ENCODE data around the gene ARSA.
A peak's percentile ranks its signal among the peaks of the same experiment; 100 is the strongest.

ARSA gene

DNA sequence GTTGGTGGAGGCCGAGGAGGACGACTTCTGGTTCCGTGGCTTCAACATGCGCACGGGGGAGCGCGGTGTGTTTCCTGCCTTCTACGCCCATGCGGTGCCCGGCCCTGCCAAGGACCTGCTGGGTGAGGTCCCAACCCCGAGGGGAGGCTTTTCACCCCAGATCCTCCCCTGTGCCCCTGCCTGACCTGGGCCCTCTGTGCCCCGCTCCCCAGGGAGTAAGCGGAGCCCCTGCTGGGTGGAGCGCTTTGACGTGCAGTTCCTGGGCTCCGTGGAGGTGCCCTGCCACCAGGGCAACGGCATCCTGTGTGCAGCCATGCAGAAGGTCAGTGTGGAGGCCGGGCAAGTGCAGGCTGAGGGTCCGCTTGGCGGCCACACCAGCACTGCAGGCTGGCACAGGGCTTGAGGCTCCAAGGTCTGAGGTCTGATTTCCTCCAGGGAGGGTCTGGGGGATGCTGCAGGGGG is 22.3 kb downstream of the ARSA start:
- peaks cover 2% of the 10 kb centered on the region for H3K4me1 ChIP-seq (ENCODE audit: control insufficient read depth, insufficient read depth, low read length)
- peaks cover 2% of the 10 kb centered on the region for H3K36me3 ChIP-seq (ENCODE audit: control insufficient read depth, insufficient read depth, low read length)
- H3K9ac ChIP-seq (ENCODE audit: low read depth, low read length): no peak overlapping the region
- peaks cover 34% of the 10 kb centered on the region for H3K27me3 ChIP-seq (ENCODE audit: control insufficient read depth, insufficient read depth, low read length)
- no peak overlapping the region for H3K4me3 ChIP-seq (ENCODE audit: low read depth, low read length)
- H3K9me3 ChIP-seq (ENCODE audit: control insufficient read depth, insufficient read depth, low read length): no peaks in the 10 kb centered on the region

DNA sequence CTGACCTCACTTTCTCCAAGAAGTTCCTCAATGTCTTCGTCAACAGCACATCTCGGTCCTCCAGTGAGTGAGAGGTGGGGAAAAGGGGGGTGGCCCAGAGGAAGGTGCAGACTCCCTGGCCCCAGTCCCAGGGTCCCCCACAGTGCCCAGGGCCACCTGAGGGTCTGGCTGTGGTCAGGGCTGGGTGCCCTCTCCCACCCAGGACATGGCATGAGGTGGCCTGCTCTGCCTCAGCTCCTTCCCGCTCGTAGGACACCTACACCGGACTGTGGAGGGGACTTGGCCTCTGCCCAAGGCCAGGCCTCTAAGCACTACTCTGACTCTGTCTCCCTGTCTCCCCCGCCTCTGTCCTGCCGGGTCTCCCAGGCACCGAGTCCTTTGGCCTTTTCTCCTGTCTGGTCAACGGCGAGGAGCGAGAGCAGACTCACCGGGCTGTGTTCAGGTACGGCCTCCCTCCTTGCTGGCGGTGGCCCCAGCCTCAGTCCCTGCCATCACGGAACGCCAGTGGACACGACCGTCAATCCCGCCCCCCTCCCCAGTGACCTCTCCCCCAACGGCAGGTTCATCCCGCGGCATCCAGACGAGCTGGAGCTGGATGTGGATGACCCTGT is 22.8 kb downstream of the ARSA start:
- H3K9ac ChIP-seq (ENCODE audit: low read depth, low read length): no peak overlapping the region
- no peaks in the 10 kb centered on the region for H3K9me3 ChIP-seq (ENCODE audit: control insufficient read depth, insufficient read depth, low read length)
- H3K4me3 ChIP-seq (ENCODE audit: low read depth, low read length): no peak overlapping the region
- H3K4me1 ChIP-seq (ENCODE audit: control insufficient read depth, insufficient read depth, low read length): peaks cover 2% of the 10 kb centered on the region
- H3K36me3 ChIP-seq (ENCODE audit: control insufficient read depth, insufficient read depth, low read length): peaks cover 2% of the 10 kb centered on the region
- H3K27me3 ChIP-seq (ENCODE audit: control insufficient read depth, insufficient read depth, low read length): peaks cover 34% of the 10 kb centered on the region

DNA sequence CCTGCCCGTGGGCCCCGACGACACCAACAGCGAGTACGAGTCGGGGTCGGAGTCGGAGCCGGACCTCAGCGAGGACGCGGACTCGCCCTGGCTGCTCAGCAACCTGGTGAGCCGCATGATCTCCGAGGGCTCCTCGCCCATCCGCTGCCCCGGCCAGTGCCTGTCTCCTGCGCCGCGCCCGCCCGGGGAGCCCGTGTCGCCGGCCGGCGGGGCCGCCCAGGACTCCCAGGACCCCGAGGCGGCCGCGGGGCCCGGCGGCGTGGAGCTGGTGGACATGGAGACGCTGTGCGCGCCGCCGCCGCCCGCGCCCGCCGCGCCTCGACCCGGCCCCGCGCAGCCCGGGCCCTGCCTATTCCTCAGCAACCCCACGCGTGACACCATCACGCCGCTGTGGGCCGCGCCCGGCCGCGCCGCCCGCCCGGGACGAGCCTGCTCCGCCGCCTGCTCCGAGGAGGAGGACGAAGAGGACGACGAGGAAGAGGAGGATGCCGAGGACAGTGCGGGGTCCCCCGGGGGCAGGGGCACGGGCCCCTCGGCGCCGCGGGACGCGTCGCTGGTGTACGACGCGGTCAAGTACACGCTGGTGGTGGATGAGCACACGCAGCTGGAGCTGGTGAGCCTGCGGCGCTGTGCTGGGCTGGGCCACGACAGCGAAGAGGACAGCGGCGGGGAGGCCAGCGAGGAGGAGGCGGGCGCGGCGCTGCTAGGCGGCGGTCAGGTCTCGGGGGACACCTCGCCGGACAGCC is 23.5 kb downstream of the ARSA start:
- no peaks in the 10 kb centered on the region for H3K9me3 ChIP-seq (ENCODE audit: control insufficient read depth, insufficient read depth, low read length)

DNA sequence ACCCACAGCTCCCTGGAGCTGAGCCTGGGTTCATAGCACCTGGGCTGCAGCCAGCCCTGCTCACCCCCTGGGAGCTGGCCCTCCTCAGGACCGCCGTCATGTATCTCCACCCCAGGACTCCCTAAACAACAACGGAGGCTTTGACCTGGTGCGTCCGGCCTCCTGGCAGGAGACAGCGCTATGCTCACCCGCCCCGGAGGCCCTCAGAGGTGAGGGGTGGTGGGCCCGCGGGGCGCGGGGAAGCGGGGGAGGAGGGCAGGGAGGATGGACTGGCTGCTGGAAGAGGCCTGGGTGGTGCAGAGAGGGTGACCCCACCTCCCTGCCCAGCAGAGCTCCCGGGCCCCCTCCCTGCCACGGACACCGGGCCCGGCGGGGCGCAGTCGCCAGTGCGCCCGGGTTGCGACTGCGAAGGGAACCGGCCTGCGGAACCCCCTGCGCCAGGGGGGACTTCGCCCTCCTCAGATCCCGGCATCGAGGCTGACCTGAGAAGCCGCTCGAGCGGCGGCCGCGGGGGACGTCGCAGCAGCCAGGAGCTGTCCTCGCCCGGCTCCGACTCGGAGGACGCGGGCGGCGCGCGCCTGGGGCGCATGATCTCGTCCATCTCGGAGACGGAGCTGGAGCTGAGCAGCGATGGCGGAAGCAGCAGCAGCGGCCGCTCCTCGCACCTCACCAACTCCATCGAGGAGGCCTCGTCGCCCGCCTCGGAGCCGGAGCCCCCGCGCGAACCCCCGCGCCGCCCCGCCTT is 24.3 kb downstream of the ARSA start:
- Histone ChIP-seq H3K9me3 (ENCODE audit: control insufficient read depth, insufficient read depth, low read length) (no peaks in the 10 kb centered on the region), H3K4me1 (ENCODE audit: control insufficient read depth, insufficient read depth, low read length) (peaks cover 2% of the 10 kb centered on the region), H3K36me3 (ENCODE audit: control insufficient read depth, insufficient read depth, low read length) (peaks cover 2% of the 10 kb centered on the region), H3K9ac (ENCODE audit: low read depth, low read length) (no peak overlapping the region), H3K27me3 (ENCODE audit: control insufficient read depth, insufficient read depth, low read length) (peaks cover 42% of the 10 kb centered on the region), H3K4me3 (ENCODE audit: low read depth, low read length) (no peak overlapping the region)

More for the DNA sequence above, 23.5 kb downstream of the ARSA start:
- Histone ChIP-seq H3K4me1 (ENCODE audit: control insufficient read depth, insufficient read depth, low read length) (peaks cover 2% of the 10 kb centered on the region), H3K9ac (ENCODE audit: low read depth, low read length) (no peak overlapping the region), H3K4me3 (ENCODE audit: low read depth, low read length) (no peak overlapping the region), H3K27me3 (ENCODE audit: control insufficient read depth, insufficient read depth, low read length) (peaks cover 39% of the 10 kb centered on the region), H3K36me3 (ENCODE audit: control insufficient read depth, insufficient read depth, low read length) (peaks cover 2% of the 10 kb centered on the region)

DNA sequence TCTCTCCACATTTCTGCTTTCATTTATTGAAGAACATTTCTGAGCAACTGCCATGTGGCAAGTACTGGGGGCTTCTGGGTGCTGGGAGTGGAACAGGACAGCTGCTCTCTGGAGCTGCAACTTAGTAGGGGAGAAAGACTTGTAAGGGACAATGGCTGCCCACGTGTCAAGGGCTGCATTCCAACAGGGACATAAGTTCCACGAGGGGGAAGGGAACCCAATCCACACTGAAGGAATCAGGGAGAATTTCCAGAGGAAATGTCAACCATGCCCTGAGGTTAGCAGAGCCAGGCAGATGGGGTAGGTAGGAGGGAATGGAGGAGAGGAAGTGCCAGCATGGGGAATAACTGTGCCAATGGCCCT is 25.6 kb downstream of the ARSA start:
- no peaks in the 10 kb centered on the region for H3K9me3 ChIP-seq (ENCODE audit: control insufficient read depth, insufficient read depth, low read length)
- peaks cover under 1% of the 10 kb centered on the region for H3K36me3 ChIP-seq (ENCODE audit: control insufficient read depth, insufficient read depth, low read length)
- peaks cover 51% of the 10 kb centered on the region for H3K27me3 ChIP-seq (ENCODE audit: control insufficient read depth, insufficient read depth, low read length)
- no peak overlapping the region for H3K9ac ChIP-seq (ENCODE audit: low read depth, low read length)
- H3K4me1 ChIP-seq (ENCODE audit: control insufficient read depth, insufficient read depth, low read length): peaks cover 2% of the 10 kb centered on the region
- no peak overlapping the region for H3K4me3 ChIP-seq (ENCODE audit: low read depth, low read length)

DNA sequence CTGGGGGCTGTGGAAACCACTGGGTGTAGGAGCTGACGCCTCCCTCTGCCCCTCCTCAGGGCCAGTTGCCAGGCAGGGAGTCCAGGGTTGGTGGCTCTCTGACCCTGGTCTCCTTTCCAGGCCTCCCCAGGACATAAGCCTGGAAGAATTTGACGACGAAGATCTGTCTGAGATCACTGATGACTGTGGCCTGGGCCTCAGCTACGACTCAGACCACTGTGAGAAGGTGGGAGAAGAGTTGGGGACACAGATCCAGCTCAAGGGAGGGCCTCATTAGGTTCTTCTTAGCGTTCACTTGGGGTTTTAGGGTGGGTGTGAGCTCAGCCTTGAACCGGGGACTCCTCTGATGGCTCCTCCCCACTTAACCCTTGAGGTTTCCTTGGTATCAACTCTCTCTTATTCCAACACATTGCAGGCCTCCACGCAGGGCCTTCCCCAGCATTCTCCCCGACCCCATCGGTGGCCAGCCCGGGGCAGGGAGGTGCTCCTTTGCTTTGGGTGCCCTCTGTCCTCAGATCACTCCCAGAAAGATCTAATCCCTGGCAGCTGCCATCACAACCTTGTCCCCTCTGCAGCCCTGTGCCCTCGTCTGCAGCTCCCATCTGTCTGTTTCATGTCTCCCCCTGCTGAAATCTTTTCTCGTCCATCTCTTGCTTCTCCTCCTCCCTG is 26.1 kb downstream of the ARSA start:
- peak overlapping the region; percentile 13 for H3K4me3 ChIP-seq (ENCODE audit: low read depth, low read length)
- no peaks in the 10 kb centered on the region for H3K9me3 ChIP-seq (ENCODE audit: control insufficient read depth, insufficient read depth, low read length)
- no peaks in the 10 kb centered on the region for H3K36me3 ChIP-seq (ENCODE audit: control insufficient read depth, insufficient read depth, low read length)
- peaks cover 2% of the 10 kb centered on the region for H3K4me1 ChIP-seq (ENCODE audit: control insufficient read depth, insufficient read depth, low read length)
- H3K9ac ChIP-seq (ENCODE audit: low read depth, low read length): no peak overlapping the region
- H3K27me3 ChIP-seq (ENCODE audit: control insufficient read depth, insufficient read depth, low read length): peaks cover 53% of the 10 kb centered on the region

DNA sequence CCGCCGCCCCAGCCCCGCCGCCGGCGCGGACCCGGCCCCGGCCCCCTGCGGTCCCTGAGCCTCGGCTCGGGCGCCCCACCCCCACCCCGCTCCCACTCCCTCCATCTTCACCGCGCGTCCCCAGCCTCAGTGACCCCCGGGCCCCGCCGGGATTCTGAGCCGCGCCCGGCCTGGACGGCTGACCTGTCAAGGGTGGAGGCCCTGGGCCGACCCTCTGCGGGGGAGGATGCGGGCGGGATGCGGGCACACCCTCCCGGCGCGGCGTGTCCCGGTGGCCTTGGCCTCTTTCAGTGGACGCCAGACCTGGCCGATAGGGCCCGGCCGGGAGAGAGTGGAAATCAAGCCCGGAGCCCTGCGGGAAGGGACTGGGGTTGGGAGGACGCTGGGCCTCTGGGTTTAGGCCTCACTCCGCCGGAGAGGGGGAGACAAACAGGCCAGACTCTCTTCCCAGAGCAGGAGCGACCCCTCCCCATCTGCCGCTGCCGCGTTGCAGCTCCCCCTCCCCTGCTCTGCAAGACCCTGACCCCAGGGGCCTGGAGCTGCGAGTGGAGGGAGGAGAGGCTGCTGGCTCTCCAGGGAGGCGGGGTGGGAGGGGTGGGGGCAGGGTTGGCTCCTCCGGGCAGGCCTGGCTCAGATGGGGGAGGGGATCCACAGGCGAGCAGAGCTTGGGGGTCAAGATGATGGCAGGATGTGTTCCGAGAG is 26.8 kb downstream of the ARSA start:
- Histone ChIP-seq H3K9ac (ENCODE audit: low read depth, low read length) (no peak overlapping the region), H3K36me3 (ENCODE audit: control insufficient read depth, insufficient read depth, low read length) (no peaks in the 10 kb centered on the region), H3K27me3 (ENCODE audit: control insufficient read depth, insufficient read depth, low read length) (peaks cover 53% of the 10 kb centered on the region), H3K4me3 (ENCODE audit: low read depth, low read length) (peak overlapping the region; percentile 50), H3K4me1 (ENCODE audit: control insufficient read depth, insufficient read depth, low read length) (peaks cover 2% of the 10 kb centered on the region), H3K9me3 (ENCODE audit: control insufficient read depth, insufficient read depth, low read length) (no peaks in the 10 kb centered on the region)

DNA sequence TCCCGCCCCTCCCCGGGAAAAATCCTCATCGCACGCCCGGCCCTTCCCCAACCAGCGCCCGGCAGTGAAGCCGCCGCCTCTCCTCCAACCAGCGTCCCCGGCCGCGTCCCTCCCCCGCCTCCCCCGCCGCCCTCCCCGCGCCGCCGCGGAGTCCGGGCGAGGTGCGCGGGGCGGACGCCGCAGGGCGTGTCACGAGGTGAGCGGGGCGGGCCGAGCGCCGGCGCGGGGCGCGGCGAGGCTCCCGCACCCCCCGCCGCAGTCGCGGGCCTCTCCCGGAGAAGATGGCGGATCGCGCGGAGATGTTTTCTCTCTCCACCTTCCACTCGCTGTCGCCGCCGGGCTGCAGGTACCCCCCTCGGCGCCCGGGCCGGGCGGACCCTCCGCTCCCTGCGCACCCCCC is 27.4 kb downstream of the ARSA start, which contains the start of gene MAPK8IP2:
Gene MAPK8IP2 (plus strand): TSS at position 256 of the 400 bp plus-strand sequence. CDS start 26 bp downstream, at position 282.
- no peaks in the 10 kb centered on the region for H3K36me3 ChIP-seq (ENCODE audit: control insufficient read depth, insufficient read depth, low read length)
- H3K27me3 ChIP-seq (ENCODE audit: control insufficient read depth, insufficient read depth, low read length): peaks cover 51% of the 10 kb centered on the region
- peak within 1 kb of the TSS; percentile 50 for H3K4me3 ChIP-seq (ENCODE audit: low read depth, low read length)
- H3K4me1 ChIP-seq (ENCODE audit: control insufficient read depth, insufficient read depth, low read length): peaks cover 2% of the 10 kb centered on the region
- no peak within 1 kb of the TSS for H3K9ac ChIP-seq (ENCODE audit: low read depth, low read length)
- no peaks in the 10 kb centered on the region for H3K9me3 ChIP-seq (ENCODE audit: control insufficient read depth, insufficient read depth, low read length)

DNA sequence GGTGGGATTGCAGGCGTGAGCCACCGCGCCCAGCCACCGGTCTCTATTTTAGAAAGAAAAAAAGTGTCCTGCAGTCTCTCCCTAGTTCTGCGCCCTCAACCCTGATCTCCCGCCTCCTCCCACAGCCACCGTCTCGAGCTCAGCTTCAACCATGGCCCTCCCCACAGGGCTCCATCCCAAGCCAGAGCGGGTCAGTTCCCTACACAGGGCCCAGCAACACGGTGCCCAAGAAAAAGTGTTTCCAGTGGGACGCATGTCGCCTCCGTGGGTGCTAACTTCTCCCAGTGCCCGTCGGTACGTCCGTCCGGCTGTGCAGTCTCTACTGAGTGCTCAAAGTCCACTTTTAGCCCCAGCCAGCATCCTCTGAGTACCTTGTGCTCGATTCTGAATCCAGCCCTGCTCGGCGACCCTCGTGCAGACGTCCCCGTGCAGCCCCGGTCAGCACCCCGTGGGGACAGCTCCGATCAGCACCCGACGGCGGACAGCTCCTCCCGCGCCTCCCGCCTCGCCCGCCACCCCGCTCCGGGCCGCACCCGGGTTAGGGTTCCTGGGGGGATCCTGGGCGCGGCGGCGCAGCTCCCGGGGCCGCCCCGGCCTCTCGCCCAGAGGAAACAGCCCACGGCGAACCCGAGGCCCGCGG is 28.0 kb downstream of the ARSA start:
- H3K36me3 ChIP-seq (ENCODE audit: control insufficient read depth, insufficient read depth, low read length): no peaks in the 10 kb centered on the region
- peak overlapping the region; percentile 8 for H3K4me3 ChIP-seq (ENCODE audit: low read depth, low read length)
- H3K9ac ChIP-seq (ENCODE audit: low read depth, low read length): no peak overlapping the region
- peaks cover 45% of the 10 kb centered on the region for H3K27me3 ChIP-seq (ENCODE audit: control insufficient read depth, insufficient read depth, low read length)
- no peaks in the 10 kb centered on the region for H3K9me3 ChIP-seq (ENCODE audit: control insufficient read depth, insufficient read depth, low read length)
- H3K4me1 ChIP-seq (ENCODE audit: control insufficient read depth, insufficient read depth, low read length): peaks cover 2% of the 10 kb centered on the region

DNA sequence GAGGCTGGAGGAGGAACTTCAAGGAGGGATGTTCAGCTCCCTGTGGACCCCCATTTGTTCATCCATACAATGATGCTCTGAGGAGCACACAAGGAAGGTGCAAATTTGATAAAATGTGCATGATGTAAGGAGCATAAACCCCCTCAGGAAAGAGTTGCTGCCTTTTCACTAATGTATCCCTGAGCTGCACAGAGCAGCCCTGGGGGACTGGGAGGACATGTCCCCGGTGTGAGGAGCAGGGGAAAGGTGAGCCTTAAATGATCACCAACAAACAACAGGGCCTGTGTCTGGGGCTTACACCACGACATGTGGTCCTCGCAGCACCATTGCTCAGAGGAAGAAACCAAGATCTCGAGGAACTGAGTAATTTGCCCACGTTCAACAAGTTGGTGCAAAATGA is 30.9 kb downstream of the ARSA start:
- no peak overlapping the region for H3K4me3 ChIP-seq (ENCODE audit: low read depth, low read length)
- peaks cover 28% of the 10 kb centered on the region for H3K27me3 ChIP-seq (ENCODE audit: control insufficient read depth, insufficient read depth, low read length)
- no peak overlapping the region for H3K9ac ChIP-seq (ENCODE audit: low read depth, low read length)
- H3K36me3 ChIP-seq (ENCODE audit: control insufficient read depth, insufficient read depth, low read length): no peaks in the 10 kb centered on the region
- H3K9me3 ChIP-seq (ENCODE audit: control insufficient read depth, insufficient read depth, low read length): no peaks in the 10 kb centered on the region
- H3K4me1 ChIP-seq (ENCODE audit: control insufficient read depth, insufficient read depth, low read length): peaks cover 2% of the 10 kb centered on the region
